ENCODE measurements around the gene IL3.

GRCh38 chr5:132033122-132033521 lies 27.3 kb upstream of the IL3 start:
- TF ChIP-seq POLR2A (IDR thresholded peaks at IDR 0.05; ENCODE audit: low read depth, low read length) (no peak), POLR2AphosphoS5 (IDR thresholded peaks at IDR 0.05; ENCODE audit: low read depth, low read length) (no peak), TAF1 (IDR thresholded peaks at IDR 0.05; ENCODE audit: low read depth, low read length) (no peak)

All from GM12891 (cell line).